ENCODE measurements around the gene ZSCAN25.

- TF ChIP-seq SIN3A (IDR thresholded peaks at IDR 0.05; ENCODE audit: borderline replicate concordance, insufficient read depth, low read length) (no peak), POLR2AphosphoS5 (IDR thresholded peaks at IDR 0.05; ENCODE audit: low read depth, low read length) (no peak), REST (IDR thresholded peaks at IDR 0.05; ENCODE audit: insufficient read depth in 1 of 2, low read depth in 2 of 2, low read length in 2 of 2) (no peak), TAF1 (IDR thresholded peaks at IDR 0.05; ENCODE audit: borderline replicate concordance, insufficient read depth, low read length) (no peak), FOXP2 (optimal IDR thresholded peaks at IDR 0.05; ENCODE audit: borderline replicate concordance, extremely low read depth, extremely low read length, insufficient read depth) (no peak)
These were observed 27.9 kb upstream of the ZSCAN25 start for GRCh38 chr7:99588868-99589267.
